GM18505 (cell line): ENCODE measurements around the gene HMMR.

Experiments
- ATAC-seq: cut with Tn5 transposase; IDR thresholded peaks from one replicate; pipeline ENCODE4 v1.9.1; 2021; ENCODE audit not compliant: unreplicated experiment
- POLR2A ChIP-seq: IDR thresholded peaks from 4 replicates; pipeline ENCODE4 v1.6.1; 2011; ENCODE audit warnings: borderline replicate concordance; ENCODE audit not compliant: insufficient read depth, insufficient read length; ENCODE audit errors: extremely low read depth

Gene HMMR

DNA sequence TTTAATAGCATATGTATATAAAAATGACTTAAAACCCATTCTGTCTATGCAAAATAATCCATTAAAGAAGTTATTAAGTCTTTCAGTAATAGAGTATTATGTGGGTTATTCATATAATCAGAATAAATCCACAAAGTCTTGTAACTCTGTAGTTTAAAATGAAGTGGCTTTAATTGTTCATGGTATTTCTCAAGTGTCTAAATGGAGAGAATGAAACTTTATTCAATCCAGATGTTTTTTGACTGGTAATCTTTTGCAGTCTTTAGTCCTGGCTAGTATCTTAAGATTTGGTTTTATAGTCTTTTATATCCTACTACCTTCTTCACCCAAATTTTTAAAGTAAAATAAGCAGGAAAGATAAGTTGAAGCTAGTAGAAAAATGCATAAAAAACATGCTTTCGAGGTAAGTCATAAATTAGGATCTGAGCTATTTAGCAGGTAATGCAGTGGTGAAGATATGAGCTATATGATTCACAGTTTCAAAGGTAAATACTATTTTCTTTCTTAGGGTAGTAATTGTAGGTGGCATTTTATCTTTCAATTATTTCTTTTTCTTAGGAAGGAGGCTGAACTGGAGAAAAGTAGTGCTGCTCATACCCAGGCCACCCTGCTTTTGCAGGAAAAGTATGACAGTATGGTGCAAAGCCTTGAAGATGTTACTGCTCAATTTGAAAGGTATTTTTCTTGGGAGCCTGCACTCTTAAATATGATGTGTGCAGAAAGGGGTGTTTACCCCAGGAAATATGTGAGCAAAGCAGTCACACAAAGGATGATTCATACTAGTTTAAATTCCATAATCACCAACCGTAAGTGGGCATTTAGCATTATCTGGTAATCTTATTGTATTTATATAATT, 17.9 kb downstream of the HMMR start:
- no peak for TF ChIP-seq POLR2A
- no peak for ATAC-seq

DNA sequence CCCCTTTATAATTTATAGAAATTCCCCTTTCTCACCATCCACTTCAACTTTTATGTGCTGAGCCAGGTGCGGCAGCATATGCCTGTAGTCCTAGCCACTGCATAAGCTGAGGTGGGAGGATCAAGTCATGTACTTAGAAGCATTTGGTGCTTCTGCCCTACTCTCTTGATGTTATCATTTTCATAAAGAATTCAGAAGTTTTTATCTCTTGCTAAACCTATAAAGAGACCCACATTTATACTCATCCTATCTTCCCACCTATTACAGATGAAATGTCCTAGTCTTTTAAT, 18.5 kb downstream of the HMMR start:
- TF ChIP-seq POLR2A: no peak
- ATAC-seq: no peak

DNA sequence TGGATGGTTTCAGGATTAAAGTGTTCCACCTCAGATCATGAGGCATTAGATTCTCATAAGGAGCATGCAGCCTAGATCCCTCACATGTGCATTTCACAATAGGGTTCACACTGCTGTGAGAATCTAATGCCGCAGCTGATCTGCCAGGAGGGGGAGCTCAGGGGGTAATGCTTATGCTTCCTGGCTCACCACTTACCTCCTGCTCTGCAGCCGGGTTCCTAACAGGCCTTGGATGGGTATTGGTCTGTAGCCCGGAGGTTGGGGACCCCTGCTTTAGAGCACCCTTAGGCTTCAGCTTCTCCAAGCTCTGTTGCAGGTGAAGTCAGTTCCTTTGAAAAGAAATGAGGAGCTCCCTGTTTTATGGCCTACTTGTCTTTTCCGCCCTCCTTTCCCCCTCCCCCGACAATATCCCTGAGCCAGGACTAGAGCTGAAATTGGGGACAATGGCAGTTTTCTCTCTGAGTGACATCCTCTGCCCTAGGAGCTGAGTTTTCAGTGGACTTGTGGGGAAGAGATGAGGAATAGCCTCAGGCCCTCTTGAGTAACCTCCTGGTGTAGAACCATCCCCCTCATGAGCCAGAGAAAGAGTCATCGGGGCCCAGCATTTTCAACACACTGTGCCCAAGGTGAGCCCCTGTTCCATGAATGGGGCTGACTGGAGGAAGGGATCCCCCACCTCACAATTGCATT, 28.8 kb downstream of the HMMR start:
- ATAC-seq: no peak
- no peak for TF ChIP-seq POLR2A

DNA sequence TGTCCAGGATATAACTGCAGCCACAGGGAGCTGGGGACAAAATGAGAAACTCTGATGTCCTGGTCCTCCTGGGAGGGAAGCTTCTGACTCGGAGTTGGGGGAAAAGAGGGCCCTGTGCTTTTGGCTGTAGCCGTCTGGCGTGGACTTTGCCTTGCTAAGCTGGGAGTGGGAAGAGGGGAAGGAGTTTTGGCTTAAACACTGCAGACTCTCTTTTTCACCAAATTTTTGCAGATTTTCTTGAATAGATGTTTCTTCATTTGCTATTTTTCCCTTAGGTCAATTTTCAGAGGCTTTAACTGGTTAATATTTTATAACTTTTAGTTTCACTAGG, 29.3 kb downstream of the HMMR start:
- ATAC-seq: no peak
- no peak for TF ChIP-seq POLR2A

DNA sequence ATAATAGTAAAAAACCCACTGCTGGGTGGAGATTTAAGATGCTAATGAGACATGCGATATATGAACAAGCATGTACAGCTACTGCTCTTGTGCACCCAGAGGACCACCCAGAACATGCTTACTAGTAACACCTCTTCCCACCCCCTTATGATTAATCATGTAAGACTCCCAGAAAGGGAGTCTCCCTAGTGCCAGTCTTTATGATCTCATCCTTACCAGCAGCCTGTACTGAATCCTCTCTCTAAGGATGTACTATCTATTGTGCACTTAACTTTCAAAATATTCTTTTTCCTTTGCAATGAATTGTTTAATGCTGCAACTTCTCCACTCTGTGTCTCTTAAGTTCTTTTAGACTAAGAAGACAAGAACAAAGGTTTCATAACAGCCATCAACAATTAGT, 35.9 kb downstream of the HMMR start:
- ATAC-seq: no peak
- no peak for TF ChIP-seq POLR2A

DNA sequence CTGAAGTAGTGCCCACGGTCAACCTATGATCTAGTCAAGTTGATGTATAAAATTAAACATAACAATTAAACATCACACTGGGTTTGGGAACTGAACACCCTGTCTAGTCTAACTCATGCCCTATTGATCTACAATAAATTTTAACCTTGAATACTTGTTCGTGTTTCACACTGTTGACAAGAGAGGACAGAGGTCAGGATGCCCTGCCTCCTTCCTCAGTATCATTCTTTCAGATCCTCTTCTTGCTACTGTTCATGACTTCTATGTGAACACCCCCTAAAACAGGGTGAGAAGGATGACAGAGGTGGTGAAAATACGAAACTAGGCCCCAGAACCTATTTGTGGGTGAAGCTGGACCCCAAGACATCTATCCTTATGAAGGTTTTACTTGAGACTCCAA, 36.9 kb downstream of the HMMR start:
- no peak for ATAC-seq
- no peak for TF ChIP-seq POLR2A

DNA sequence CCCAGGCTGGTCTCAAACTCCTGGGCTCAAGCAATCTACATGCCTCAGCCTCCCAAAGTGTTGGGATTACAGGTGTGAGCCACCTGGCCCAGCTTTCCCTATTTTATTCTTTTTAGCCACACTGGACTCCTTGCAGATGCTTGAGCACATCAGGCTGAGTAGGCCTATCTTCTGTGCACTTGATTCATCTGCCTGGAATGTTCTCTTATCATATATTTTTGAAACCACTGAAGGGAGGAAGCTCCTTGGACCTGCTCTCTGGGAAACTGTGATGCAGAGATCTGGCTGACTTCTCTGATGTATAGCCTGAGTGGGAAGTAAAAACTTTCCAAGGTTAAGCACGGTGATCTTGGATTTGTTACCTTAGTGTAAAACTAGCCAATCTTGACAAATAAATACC, 38.5 kb downstream of the HMMR start:
- no peak for ATAC-seq
- no peak for TF ChIP-seq POLR2A

DNA sequence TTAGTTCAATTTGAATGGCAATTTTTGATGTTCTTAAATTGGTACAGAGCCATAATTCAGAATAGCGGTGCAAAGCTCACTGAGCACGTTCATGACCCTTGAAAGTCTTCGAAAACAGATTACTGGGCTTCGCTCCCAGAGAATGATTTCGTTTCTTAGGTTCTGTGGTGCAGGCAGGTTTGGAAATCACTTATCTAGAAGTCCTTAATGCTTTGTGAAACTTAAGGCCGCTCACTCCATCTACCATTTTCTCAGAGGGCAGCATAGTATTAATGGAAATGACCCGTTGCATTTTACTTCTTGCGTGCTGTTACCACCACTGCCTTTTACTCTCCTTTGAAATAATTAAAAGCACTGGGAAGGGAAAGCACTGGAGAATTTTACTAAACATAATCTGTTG, 42.1 kb downstream of the HMMR start:
- TF ChIP-seq POLR2A: no peak
- no peak for ATAC-seq

DNA sequence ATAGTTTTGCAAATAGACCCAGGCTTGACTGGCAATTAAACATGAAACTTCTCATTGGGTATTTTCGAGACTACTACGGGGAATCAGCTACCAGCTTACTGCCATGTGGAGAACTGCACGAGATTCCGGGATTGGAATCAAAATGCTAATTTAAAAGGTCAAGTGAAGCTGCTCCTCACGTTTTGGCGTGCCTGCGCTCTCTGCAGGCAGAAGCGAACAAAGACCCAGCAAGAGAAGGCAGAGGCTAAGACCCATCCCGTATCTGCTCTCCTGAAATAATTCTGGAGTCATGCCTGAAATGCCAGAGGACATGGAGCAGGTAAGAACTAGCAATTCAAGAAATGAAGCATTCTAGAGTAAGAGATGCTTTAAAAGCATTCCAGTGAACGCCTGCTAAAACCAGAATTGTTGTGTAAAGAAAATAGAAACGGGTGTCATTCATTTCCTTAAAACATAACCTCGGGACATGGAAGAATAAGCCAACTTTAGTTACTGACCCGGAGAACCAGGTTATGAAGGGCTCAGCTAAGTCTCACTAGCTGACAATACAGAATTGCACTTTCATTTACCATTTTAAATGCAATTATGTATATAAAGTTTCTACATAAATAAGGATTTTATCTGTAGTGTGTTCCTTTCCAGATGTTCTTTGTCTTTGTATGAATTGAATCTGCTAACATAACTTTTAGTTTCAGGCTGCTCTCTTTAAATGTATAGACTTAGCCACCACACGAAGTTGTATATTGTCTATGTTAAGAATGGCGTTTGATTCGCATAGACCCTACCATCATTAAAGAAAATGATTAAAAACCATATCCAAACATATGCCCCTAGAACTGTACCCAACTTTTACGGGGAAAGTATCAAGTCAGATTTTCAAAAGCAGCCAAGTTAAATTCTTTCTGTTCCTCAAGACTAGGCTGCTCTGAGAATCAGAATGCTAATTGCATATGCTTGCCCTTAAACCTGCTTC, 43.0 kb downstream of the HMMR start:
- no peak for ATAC-seq

DNA sequence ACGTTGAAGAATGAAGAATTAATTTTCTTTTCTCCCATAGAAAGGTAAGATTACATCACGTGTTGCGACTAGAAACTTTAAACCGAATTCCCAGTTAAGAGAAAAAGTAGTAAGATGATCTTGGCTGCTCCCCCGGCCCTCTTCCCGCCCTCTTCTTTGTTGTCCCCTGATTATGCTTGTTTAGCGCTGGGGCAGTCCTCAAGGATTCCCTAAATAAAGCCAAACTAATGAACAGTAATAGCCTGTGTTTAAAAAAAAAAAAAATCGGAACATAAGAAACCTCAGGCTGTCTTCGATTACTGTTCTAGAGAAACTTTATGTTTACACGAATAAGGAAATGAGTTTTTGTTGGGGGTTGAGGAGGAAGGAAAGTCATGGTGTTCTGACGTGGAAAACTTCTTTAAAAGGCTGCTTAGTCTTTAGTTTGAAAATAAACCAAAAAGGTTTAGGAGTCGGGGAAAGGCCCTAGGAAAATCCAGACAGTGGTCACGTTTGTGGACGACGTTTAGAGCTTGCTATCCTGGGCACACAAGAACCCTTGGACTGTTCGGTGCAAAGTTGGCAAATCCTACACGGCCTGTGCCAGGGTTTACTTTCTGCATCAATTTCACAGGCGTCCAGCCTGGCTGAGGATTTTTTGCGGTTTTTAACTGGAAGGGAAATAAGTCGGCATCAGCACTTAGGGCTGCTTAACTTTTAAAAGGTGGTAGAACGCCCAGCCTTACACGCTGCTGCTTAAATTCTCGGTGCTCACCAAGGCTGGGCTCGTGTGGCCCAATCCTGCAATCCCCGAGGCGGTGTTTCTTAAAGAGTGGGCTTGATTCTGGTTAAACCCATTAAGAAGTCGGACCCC, 43.9 kb downstream of the HMMR start:
- ATAC-seq: no peak
- peak; percentile 48 for TF ChIP-seq POLR2A

More for the DNA sequence above, 43.0 kb downstream of the HMMR start:
- TF ChIP-seq POLR2A: peak; percentile 42

DNA sequence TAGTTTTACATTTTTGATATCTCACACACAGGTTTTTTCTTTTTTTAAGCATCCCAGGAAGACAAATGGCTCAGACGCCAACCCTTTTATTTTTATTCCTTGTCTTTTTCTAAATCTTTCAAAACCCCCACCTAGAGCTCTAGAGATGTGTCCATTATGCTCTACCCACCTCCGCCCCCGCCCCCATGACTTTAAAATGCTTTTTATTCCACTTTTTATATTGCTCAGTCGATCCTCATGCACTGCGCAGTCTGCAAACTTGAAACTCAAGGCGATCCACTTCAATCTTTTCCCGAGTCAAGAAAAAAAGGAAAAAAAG, 44.6 kb downstream of the HMMR start:
- peak; percentile 3 for ATAC-seq
- TF ChIP-seq POLR2A: no peak

DNA sequence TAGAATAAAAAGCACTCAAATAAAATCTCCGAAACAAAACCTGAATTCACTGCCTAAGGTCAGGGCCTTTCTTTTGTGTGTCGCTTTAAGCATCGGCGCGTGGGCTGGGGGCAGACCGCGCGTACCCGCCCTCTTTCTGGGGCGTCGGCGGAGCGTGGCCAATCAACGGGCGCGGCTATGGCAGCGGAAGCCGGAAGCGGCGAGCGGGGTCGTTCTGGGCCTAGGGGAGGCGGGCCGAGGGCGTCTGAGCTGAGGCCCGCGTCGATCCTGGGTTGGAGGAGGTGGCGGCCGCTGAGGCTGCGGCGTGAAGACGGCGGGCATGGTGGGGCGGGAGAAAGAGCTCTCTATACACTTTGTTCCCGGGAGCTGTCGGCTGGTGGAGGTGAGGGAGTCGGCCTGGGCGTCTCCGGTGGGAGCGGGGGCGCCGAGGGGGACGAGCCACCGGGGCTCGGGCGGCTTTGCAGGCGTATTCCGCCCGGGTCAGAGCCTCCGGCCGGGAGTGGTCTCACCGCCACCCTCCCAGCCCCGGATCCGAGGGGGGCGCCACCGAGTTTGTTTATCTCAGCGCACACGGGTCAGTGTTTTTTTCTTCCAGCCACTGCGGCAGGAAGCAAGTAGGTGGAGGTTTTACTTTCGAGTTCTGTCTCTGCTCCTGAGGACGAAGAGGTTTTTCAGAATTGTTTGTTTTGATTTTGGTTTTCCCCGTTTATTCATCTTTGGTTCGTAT, 45.1 kb downstream of the HMMR start, which contains the start of gene MAT2B:
Gene MAT2B (plus strand): TSS at position 252 of the 727 bp plus-strand sequence. CDS start 68 bp downstream, at position 320.
- TF ChIP-seq POLR2A: peak; percentile 93
- peak; percentile 91 for ATAC-seq
